GM06990 (cell line): ENCODE measurements around the gene IFITM1.

ENCODE experiments used
- DNase-seq: peaks from one replicate; pipeline ENCODE4 v3.0.0-alpha.2; 2011; ENCODE audit not compliant: insufficient read length; ENCODE audit errors: extremely low read depth
- H3K27me3 ChIP-seq: replicated peaks from 2 replicates; pipeline ENCODE4 v1.6.0; 2011; ENCODE audit warnings: low read length; ENCODE audit not compliant: control insufficient read depth, insufficient read depth
- H3K36me3 ChIP-seq: 2 replicates; pipeline ENCODE4 v1.5.1; 2011; ENCODE audit warnings: low read length; ENCODE audit not compliant: control insufficient read depth, insufficient read depth
- H3K4me3 ChIP-seq: replicated peaks from 2 replicates; pipeline ENCODE4 v1.5.1; 2011; ENCODE audit warnings: low read depth, mild to moderate bottlenecking, control low read depth, low read length
- CTCF ChIP-seq: IDR thresholded peaks from 2 replicates; pipeline ENCODE4 v1.5.1; 2011; ENCODE audit warnings: low read length, control low read depth, mild to moderate bottlenecking, inconsistent platforms; ENCODE audit not compliant: insufficient read depth, poor library complexity, severe bottlenecking

IFITM1 gene

GRCh38 chr11:278001-278951, 35.6 kb upstream of the IFITM1 start, which contains the start of gene NLRP6:
NLRP6 (plus strand) TSS chr11:278407; CDS start chr11:278570, 163 bp downstream.
- TF ChIP-seq CTCF, result no peak
- Histone ChIP-seq H3K27me3 (peaks cover 2% of the 10 kb centered on the region; the same call in 1 of the 2 replicates), H3K4me3 (no peak within 1 kb of the TSS), H3K36me3 (no peaks in the 10 kb centered on the region)
- DNase-seq, result no peak

- DNase-seq, result no peak
- Histone ChIP-seq H3K36me3 (no peaks in the 10 kb centered on the region), H3K27me3 (peaks cover 2% of the 10 kb centered on the region; the same call in 1 of the 2 replicates), H3K4me3 (no peak overlapping the region)
- TF ChIP-seq CTCF, result no peak
Measured at GRCh38 chr11:279040-279965, 34.5 kb upstream of the IFITM1 start.

GRCh38 chr11:279966-280705, 33.7 kb upstream of the IFITM1 start:
- Histone ChIP-seq H3K36me3 (no peaks in the 10 kb centered on the region), H3K4me3 (no peak overlapping the region), H3K27me3 (peaks cover 2% of the 10 kb centered on the region; the same call in 1 of the 2 replicates)
- DNase-seq, result no peak
- no peak for TF ChIP-seq CTCF

GRCh38 chr11:280706-281485, 32.9 kb upstream of the IFITM1 start:
- no peak for TF ChIP-seq CTCF
- H3K36me3 ChIP-seq, result no peaks in the 10 kb centered on the region
- DNase-seq, result no peak
- H3K4me3 ChIP-seq, result no peak overlapping the region
- peaks cover 2% of the 10 kb centered on the region; the same call in 1 of the 2 replicates for H3K27me3 ChIP-seq
